Activated naive CD8-positive, alpha-beta T cell treated with anti-CD3 and anti-CD28 coated beads, Interleukin-2, amount 50 U/mL, for 16 hours (primary cell): ENCODE measurements around the gene MKI67.

Experiments
- DNase-seq: peaks from one replicate; pipeline ENCODE4 v3.0.0-alpha.2; 2020; ENCODE audit warnings: low read depth, low spot score

MKI67 gene

GRCh38 chr10:128052696-128053095 lies 73.5 kb downstream of the MKI67 start:
- no peak for DNase-seq

GRCh38 chr10:128051548-128051947 lies 74.7 kb downstream of the MKI67 start:
- DNase-seq: no peak

GRCh38 chr10:128050936-128051335 lies 75.3 kb downstream of the MKI67 start:
- no peak for DNase-seq

DNA sequence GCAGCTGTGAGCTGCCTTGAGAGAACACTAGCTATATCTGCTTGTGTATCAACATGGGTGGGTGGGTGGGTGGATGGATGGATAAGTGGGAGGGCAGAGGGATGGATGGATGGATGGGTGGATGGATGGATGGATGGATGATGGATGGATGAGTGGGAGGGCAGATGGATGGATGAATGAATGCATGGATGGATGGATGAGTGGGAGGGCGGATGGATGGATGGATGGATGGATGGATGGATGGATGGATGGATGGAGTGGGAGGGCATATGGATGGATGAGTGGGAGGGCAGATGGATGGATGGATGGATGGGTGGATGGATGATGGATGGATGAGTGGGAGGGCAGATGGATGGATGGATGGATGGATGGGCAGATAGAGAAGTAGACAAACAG lies 76.1 kb downstream of the MKI67 start:
- no peak for DNase-seq

DNA sequence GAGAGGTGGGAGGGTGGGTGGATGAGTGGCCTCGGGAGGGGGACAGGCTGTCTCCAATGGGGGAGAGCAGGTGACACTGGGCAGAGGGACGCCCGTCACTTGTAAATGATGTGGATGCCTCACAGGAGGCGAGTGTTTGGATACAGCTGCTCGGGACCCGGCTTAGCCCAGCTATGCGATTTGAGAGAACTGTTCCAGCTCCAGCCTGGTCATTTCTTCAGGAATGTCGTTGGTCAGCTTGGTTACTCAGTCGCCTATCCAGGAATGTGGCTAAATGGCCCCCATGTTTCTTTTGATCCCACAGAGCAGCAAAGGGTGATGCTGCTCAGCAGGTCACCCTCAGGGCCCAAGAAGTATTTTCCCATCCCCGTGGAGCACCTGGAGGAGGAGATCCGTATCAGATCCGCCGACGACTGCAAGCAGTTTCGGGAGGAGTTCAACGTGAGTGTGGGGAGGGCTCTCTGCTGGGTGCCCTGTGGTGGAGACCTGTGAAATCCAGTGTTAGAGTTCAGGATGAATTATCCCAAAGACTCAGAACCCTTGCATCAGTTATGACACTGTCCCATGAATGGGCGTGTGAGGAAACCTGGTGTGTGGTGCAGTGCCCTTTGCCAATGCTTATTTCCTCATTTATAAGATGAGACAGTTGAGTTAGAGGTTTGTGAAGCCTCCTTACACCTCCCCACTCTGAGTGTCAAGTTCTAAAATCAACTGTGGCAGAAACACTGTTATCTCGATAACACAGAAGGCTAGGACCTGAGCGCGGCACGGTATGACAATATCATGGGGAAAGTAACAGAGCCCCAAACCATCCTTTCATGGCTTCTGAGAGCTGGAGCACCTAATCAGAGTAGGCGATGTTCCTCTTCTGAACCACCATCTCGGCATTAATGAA lies 76.8 kb downstream of the MKI67 start:
- no peak for DNase-seq

- no peak for DNase-seq
Measured at GRCh38 chr10:128048819-128049210, 77.4 kb downstream of the MKI67 start.

- no peak for DNase-seq
Measured at GRCh38 chr10:128047991-128048818, 78.0 kb downstream of the MKI67 start.

- peak; percentile 58 for DNase-seq
Measured at GRCh38 chr10:128047351-128047750, 78.9 kb downstream of the MKI67 start.

- no peak for DNase-seq
Measured at GRCh38 chr10:128046953-128047290, 79.3 kb downstream of the MKI67 start.
